A673 (cell line): ENCODE results near the gene ABHD11. TPM values are rescaled to one million over a fixed set of nuclear protein-coding genes. Genes with fewer than 3 reads are reported as not detected.

Experiments used
- BruUV-seq: library from RNA; stranded (reverse); fragments of 400-500 nt; replicated peaks from 2 replicates; lab custom pipeline; 2021; lab: Mats Ljungman, UMichigan
- CTCF ChIA-PET: fragments of 300-600 bp; sonication (Branson Sonifier 250); formaldehyde crosslinking; loops from one replicate; lab custom pipeline; 2022; ENCODE audit warnings: antibody characterized with exemption; lab: Charles Lee
- POLR2A ChIA-PET: fragments of 300-600 bp; sonication (Branson Sonifier 250); formaldehyde crosslinking; loops from one replicate; lab custom pipeline; 2022; ENCODE audit warnings: antibody characterized with exemption; ENCODE audit not compliant: low non-redundant PET; lab: Charles Lee
- DNase-seq: peaks from one replicate; pipeline ENCODE4 v3.0.0-alpha.2; 2015; ENCODE audit warnings: low spot score
- H3K27ac ChIP-seq: fragments of 200-600 bp; sonication (generic); 2 replicates; pipeline ENCODE4 v1.5.1; 2016; ENCODE audit warnings: mixed run types, low read depth, mild to moderate bottlenecking, mixed read lengths, antibody characterized with exemption, low read length; ENCODE audit not compliant: poor library complexity, severe bottlenecking
- H3K27me3 ChIP-seq: fragments of 200-600 bp; sonication (generic); replicated peaks from 2 replicates; pipeline ENCODE4 v1.6.1; 2017; ENCODE audit warnings: mixed run types, low read depth, mild to moderate bottlenecking, mixed read lengths, antibody characterized with exemption, low read length; ENCODE audit not compliant: insufficient read depth, poor library complexity
- H3K36me3 ChIP-seq: fragments of 200-600 bp; sonication (generic); 2 replicates; pipeline ENCODE4 v1.6.1; 2016; ENCODE audit warnings: mixed run types, mild to moderate bottlenecking, mixed read lengths, antibody characterized with exemption, low read length; ENCODE audit not compliant: insufficient read depth, poor library complexity, severe bottlenecking
- H3K4me1 ChIP-seq: fragments of 200-600 bp; sonication (generic); 2 replicates; pipeline ENCODE4 v1.6.1; 2017; ENCODE audit warnings: mixed run types, mild to moderate bottlenecking, mixed read lengths, antibody characterized with exemption, low read length; ENCODE audit not compliant: insufficient read depth, poor library complexity, severe bottlenecking
- H3K4me3 ChIP-seq: fragments of 200-600 bp; sonication (generic); 2 replicates; pipeline ENCODE4 v1.5.1; 2016; ENCODE audit warnings: low read depth, mixed run types, mild to moderate bottlenecking, mixed read lengths, low read length; ENCODE audit not compliant: poor library complexity, severe bottlenecking
- H3K9me3 ChIP-seq: fragments of 200-600 bp; sonication (generic); 2 replicates; pipeline ENCODE4 v1.6.1; 2016; ENCODE audit warnings: mixed run types, low read depth, mild to moderate bottlenecking, mixed read lengths, antibody characterized with exemption, low read length; ENCODE audit not compliant: poor library complexity, severe bottlenecking
- CTCF ChIP-seq: fragments of 300-800, 200-600 bp; sonication (generic); conservative IDR thresholded peaks from 2 replicates; pipeline ENCODE4 v1.5.1; 2017; ENCODE audit warnings: low read depth, mild to moderate bottlenecking, antibody characterized with exemption, low read length, moderate library complexity, mixed read lengths
- EZH2 ChIP-seq: fragments of 200-600 bp; sonication (generic); IDR thresholded peaks from 2 replicates; pipeline ENCODE4 v1.6.1; 2017; ENCODE audit warnings: borderline replicate concordance, low read depth, mild to moderate bottlenecking, mixed read lengths, antibody characterized with exemption, low read length; ENCODE audit not compliant: poor library complexity, severe bottlenecking
- intact Hi-C: fragments of 100-400 bp; cut with micrococcal nuclease; formaldehyde crosslinking; loops from one replicate; pipeline ENCODE4 v1.10.0; 2022; ENCODE audit not compliant: unreplicated experiment
- total RNA-seq: library from RNA; stranded (reverse); gene quantifications from 2 replicates; pipeline ENCODE4 v1.2.3, GENCODE V29; 2021

Gene ABHD11
- total RNA-seq, 1 experiment from 2014 or later: 22.9 TPM

GRCh38 chr7:73700069-73700423, 38.6 kb downstream of the ABHD11 start:
- no peak overlapping the region for H3K4me3 ChIP-seq
- H3K4me1 ChIP-seq: peaks cover 20% of the 10 kb centered on the region
- peaks cover 75% of the 10 kb centered on the region for H3K36me3 ChIP-seq
- CTCF ChIA-PET: no interaction called here
- no peak for DNase-seq
- intact Hi-C loops: no loop called here
- POLR2A ChIA-PET: no interaction called here
- TF ChIP-seq CTCF: no peak
- no peak for TF ChIP-seq EZH2
- H3K9me3 ChIP-seq: no peaks in the 10 kb centered on the region
- H3K27ac ChIP-seq: no peak overlapping the region
- H3K27me3 ChIP-seq: no peaks in the 10 kb centered on the region
- BruUV-seq: no TSS peak

GRCh38 chr7:73699370-73700068, 39.1 kb downstream of the ABHD11 start:
- H3K36me3 ChIP-seq: peaks cover 80% of the 10 kb centered on the region
- H3K9me3 ChIP-seq: no peaks in the 10 kb centered on the region
- no peaks in the 10 kb centered on the region for H3K27me3 ChIP-seq
- POLR2A ChIA-PET: no interaction called here
- no peak for DNase-seq
- TF ChIP-seq EZH2: no peak
- no peak for TF ChIP-seq CTCF
- CTCF ChIA-PET: no interaction called here
- peaks cover 15% of the 10 kb centered on the region for H3K4me1 ChIP-seq
- intact Hi-C loops: no loop called here
- no TSS peak for BruUV-seq
- H3K27ac ChIP-seq: no peak overlapping the region
- H3K4me3 ChIP-seq: no peak overlapping the region

GRCh38 chr7:73698410-73698809, 40.2 kb downstream of the ABHD11 start:
- intact Hi-C loops: no loop called here
- no peaks in the 10 kb centered on the region for H3K9me3 ChIP-seq
- H3K36me3 ChIP-seq: peaks cover 89% of the 10 kb centered on the region
- peaks cover 6% of the 10 kb centered on the region for H3K4me1 ChIP-seq
- H3K27ac ChIP-seq: no peak overlapping the region
- CTCF ChIA-PET: no interaction called here
- DNase-seq: no peak
- POLR2A ChIA-PET: no interaction called here
- H3K4me3 ChIP-seq: no peak overlapping the region
- BruUV-seq: no TSS peak
- TF ChIP-seq CTCF (no peak), EZH2 (no peak)
- H3K27me3 ChIP-seq: no peaks in the 10 kb centered on the region
